Neutrophil (primary cell): ENCODE results near the gene SLC26A3.

Experiments used
- H3K27ac ChIP-seq: fragments of 200-600 bp; sonication (generic); 2 replicates; pipeline ENCODE4 v1.5.1; 2016; ENCODE audit warnings: mild to moderate bottlenecking, moderate library complexity
- H3K27me3 ChIP-seq: fragments of 200-600 bp; sonication (generic); 2 replicates; pipeline ENCODE4 v1.6.0; 2016; ENCODE audit warnings: mild to moderate bottlenecking
- H3K36me3 ChIP-seq: fragments of 200-600 bp; sonication (generic); 2 replicates; pipeline ENCODE4 v1.5.1; 2017
- H3K4me1 ChIP-seq, 2 experiments: fragments of 200-600 bp in 1 of 2; sonication (generic) in 1 of 2; 1 replicate in 1 of 2; 2 replicates in 1 of 2; pipeline versions ENCODE4 v1.5.1 to v1.6.1; 2013 to 2016; ENCODE audit warnings: low read depth in 1 of 2, low read length in 1 of 2, mild to moderate bottlenecking in 1 of 2, moderate library complexity in 1 of 2; ENCODE audit not compliant: control insufficient read depth in 1 of 2, insufficient read depth in 1 of 2
- H3K4me3 ChIP-seq, 2 experiments: fragments of 200-600 bp in 1 of 2; sonication (generic) in 1 of 2; 1 replicate in 1 of 2; 2 replicates in 1 of 2; pipeline ENCODE4 v1.5.1; 2013 to 2016; ENCODE audit warnings: low read depth in 1 of 2, low read length in 1 of 2, mild to moderate bottlenecking in 1 of 2, moderate library complexity in 1 of 2
- H3K9me3 ChIP-seq: fragments of 200-600 bp; sonication (generic); 2 replicates; pipeline ENCODE4 v1.5.1; 2016
- TF ChIP-seq, protein P1 (sequence below): fragments of 200-600 bp; sonication (generic); IDR thresholded peaks from 2 replicates; pipeline ENCODE4 v1.5.1; 2016; ENCODE audit warnings: antibody characterized with exemption

The SLC26A3 gene

DNA sequence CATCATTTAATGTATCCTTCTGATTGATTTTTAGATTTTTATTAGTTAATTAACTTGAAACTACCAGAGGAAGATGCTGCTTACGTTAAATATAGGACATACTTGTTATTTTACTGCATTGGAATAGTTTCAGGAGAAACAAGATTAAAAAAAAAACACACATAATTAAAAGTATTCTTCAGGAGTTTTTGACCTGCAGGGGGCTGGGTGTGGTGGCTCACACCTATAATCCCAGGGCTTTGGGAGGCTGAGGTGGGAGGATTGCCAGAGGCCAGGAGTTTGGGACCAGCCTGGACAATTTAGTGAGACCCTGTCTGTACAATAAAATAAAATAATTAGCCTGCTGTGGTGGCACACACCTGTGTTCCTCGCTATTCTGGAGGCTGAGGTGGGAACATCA, 48.4 kb downstream of the SLC26A3 start:
- no peak overlapping the region for H3K27ac ChIP-seq
- H3K4me3 ChIP-seq, result no peak overlapping the region
- no peaks in the 10 kb centered on the region for H3K9me3 ChIP-seq
- TF ChIP-seq, protein P1, sequence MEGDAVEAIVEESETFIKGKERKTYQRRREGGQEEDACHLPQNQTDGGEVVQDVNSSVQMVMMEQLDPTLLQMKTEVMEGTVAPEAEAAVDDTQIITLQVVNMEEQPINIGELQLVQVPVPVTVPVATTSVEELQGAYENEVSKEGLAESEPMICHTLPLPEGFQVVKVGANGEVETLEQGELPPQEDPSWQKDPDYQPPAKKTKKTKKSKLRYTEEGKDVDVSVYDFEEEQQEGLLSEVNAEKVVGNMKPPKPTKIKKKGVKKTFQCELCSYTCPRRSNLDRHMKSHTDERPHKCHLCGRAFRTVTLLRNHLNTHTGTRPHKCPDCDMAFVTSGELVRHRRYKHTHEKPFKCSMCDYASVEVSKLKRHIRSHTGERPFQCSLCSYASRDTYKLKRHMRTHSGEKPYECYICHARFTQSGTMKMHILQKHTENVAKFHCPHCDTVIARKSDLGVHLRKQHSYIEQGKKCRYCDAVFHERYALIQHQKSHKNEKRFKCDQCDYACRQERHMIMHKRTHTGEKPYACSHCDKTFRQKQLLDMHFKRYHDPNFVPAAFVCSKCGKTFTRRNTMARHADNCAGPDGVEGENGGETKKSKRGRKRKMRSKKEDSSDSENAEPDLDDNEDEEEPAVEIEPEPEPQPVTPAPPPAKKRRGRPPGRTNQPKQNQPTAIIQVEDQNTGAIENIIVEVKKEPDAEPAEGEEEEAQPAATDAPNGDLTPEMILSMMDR, result no peak
- H3K27me3 ChIP-seq, result no peaks in the 10 kb centered on the region
- no peaks in the 10 kb centered on the region for H3K4me1 ChIP-seq
- peaks cover 94% of the 10 kb centered on the region for H3K36me3 ChIP-seq

DNA sequence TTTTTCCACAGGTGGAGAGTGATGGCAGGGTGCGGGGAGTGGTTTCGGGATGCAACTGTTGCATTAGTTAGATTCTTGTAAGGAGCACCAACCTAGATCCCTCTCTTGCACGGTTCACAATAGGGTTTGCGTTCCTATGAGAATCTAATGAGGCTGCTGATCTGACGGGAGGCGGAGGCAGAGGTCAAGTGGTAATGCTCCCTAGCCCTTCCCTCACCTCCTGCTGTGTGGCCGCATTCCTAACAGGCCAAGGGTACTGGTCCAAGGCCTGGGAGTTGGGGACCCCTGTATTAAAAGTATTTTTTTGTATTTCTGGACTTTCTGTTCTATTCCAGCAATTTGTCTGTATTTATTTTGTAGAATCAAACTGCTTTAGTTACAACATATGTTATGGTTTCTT, 51.9 kb downstream of the SLC26A3 start:
- Histone ChIP-seq H3K36me3 (peaks cover 65% of the 10 kb centered on the region), H3K4me1 (no peaks in the 10 kb centered on the region)

DNA sequence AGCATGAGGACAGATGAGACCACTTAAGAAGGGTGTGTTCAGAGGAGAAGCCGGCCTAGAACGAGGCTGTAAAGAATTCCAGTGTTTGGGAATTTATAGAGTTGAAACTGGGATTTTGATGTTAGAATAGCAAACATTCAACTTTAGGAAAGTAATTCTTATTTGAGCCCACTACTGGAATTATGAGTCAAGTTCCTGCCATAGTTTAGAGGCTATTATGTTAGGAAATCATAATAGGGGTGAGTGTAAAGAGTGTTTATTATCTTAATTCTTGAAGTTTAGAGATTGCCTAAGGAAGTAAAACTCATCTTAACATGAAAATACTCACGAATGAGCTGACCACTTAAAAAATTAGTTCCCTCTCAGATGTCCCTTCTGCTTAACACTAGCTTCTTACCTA, 57.0 kb downstream of the SLC26A3 start:
- H3K36me3 ChIP-seq, result peaks cover 20% of the 10 kb centered on the region
- TF ChIP-seq, protein P1, result no peak
- no peak overlapping the region for H3K4me3 ChIP-seq
- H3K4me1 ChIP-seq, result peaks cover 29 to 31% of the 10 kb centered on the region in 2 experiments
- no peaks in the 10 kb centered on the region for H3K9me3 ChIP-seq
- H3K27me3 ChIP-seq, result no peaks in the 10 kb centered on the region
- H3K27ac ChIP-seq, result no peak overlapping the region

More for the DNA sequence above, 51.9 kb downstream of the SLC26A3 start:
- no peak overlapping the region for H3K4me3 ChIP-seq
- TF ChIP-seq, protein P1, result no peak
- no peaks in the 10 kb centered on the region for H3K9me3 ChIP-seq
- H3K27me3 ChIP-seq, result no peaks in the 10 kb centered on the region
- no peak overlapping the region for H3K27ac ChIP-seq

DNA sequence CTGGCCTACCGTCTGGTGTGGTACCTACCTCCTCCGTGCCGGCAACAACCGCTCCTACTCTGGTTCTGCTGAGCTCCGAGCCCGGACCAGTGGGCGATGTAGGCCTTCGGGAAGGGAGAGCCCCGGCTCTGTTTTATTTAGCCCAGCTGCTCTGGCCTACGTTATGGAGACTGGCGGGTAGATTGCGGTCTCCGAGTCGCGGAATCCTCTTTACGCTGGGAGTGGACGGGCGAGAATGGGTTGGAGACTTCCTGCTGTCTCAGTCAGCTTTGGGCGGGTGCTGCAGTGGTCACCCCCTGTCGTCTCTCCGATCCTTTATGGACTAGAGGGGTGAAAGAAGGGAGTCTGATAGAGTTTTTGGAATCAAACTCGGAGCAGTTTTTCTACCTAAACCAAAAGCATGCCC, 58.7 kb downstream of the SLC26A3 start:
- Histone ChIP-seq H3K27me3 (no peaks in the 10 kb centered on the region), H3K36me3 (peaks cover 6% of the 10 kb centered on the region), H3K27ac (peak overlapping the region; percentile 96), H3K9me3 (no peaks in the 10 kb centered on the region), H3K4me3 (peak overlapping the region; percentile 85 to 91), H3K4me1 (peaks cover 29 to 31% of the 10 kb centered on the region in 2 experiments)
- TF ChIP-seq, protein P1, result no peak

DNA sequence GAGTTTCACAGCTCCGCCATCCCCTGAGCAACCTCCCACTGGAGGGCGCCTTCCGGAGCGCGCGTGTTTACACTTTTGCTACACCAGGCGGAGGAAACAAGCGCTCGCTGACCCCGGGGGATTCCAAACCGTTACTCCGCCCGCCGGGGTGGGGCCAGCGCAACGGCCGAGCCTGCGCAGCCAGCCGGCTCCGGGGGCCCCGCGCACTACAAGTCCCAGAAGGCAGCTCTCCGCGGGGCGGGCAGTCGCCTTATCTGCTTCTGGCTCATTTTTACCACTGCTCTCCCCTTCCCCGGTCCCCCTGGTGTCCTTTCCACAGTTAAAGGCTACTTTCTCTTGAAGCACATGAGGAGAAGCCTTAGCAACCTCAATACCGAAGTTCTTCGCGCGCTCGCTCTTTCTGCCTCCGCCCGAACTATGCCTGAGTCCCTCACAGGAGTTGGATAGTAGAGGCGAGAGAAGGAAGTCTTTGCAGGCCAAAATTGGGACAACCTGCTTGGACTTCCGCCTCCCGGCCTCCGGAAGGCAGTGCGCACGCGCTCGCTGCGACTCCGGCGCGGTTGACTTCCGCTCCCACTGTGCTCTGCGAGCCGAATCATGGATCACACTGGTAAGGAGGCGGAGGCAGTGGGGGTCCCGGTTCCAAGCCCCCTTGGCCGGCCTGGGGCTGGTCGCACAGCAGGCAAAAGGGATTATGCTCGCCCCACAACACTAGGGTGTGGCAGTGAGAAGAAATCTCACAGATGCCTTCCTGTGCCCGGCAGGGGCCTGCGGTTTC, 59.3 kb downstream of the SLC26A3 start, which contains the start of gene CBLL1:
Gene CBLL1 (plus strand): TSS at position 576 of the 778 bp plus-strand sequence. CDS start 22 bp downstream, at position 598.
- no peaks in the 10 kb centered on the region for H3K9me3 ChIP-seq
- no peaks in the 10 kb centered on the region for H3K27me3 ChIP-seq
- peak within 1 kb of the TSS; percentile 85 to 91 for H3K4me3 ChIP-seq
- H3K27ac ChIP-seq, result peak within 1 kb of the TSS; percentile 96
- H3K36me3 ChIP-seq, result no peaks in the 10 kb centered on the region
- TF ChIP-seq, protein P1, result peak; percentile 8
- H3K4me1 ChIP-seq, result peaks cover 29 to 31% of the 10 kb centered on the region in 2 experiments
